GM12878 (cell line): ENCODE results near the gene KIF26A.

Experiments
- BCL11A ChIP-seq: IDR thresholded peaks from 2 replicates; pipeline ENCODE4 v1.6.1; 2011; ENCODE audit warnings: low read depth, low read length
- DPF2 ChIP-seq: fragments of 450-650 bp; IDR thresholded peaks from 2 replicates; pipeline ENCODE4 v1.6.1; 2017; ENCODE audit warnings: mild to moderate bottlenecking
- LARP7 ChIP-seq: fragments of 450-650 bp; IDR thresholded peaks from 2 replicates; pipeline ENCODE4 v1.6.1; 2017; ENCODE audit warnings: mild to moderate bottlenecking
- NR2C2 ChIP-seq: IDR thresholded peaks from 2 replicates; pipeline ENCODE4 v1.6.1; 2011; ENCODE audit warnings: borderline replicate concordance, low read depth; ENCODE audit not compliant: control insufficient read depth, insufficient read length
- POLR2A ChIP-seq: IDR thresholded peaks from 2 replicates; pipeline ENCODE4 v1.6.1; 2011; ENCODE audit warnings: low read depth, mild to moderate bottlenecking, low read length
- TF ChIP-seq, protein P1 (sequence below): IDR thresholded peaks from 2 replicates; pipeline ENCODE4 v1.6.1; 2012; ENCODE audit warnings: low read depth, low read length, improper control_type of control experiment
- TF ChIP-seq, protein P2 (sequence below): IDR thresholded peaks from 2 replicates; pipeline ENCODE4 v1.6.1; 2012; ENCODE audit warnings: low read depth, low read length, improper control_type of control experiment
- TF ChIP-seq, protein P3 (sequence below): IDR thresholded peaks from 2 replicates; pipeline ENCODE4 v1.6.1; 2012; ENCODE audit warnings: low read depth, low read length, improper control_type of control experiment
- TF ChIP-seq, protein P4 (sequence below), 3 experiments: IDR thresholded peaks in 2 of 3; conservative IDR thresholded peaks in 1 of 3; 2 replicates each; pipeline ENCODE4 v1.5.1; 2011; ENCODE audit warnings: low read depth in 3 of 3, low read length in 3 of 3, mild to moderate bottlenecking in 3 of 3, control low read depth in 2 of 3, moderate library complexity in 2 of 3, inconsistent platforms in 1 of 3, mixed read lengths in 1 of 3; ENCODE audit not compliant: control insufficient read depth in 2 of 3, insufficient read depth in 1 of 3; ENCODE audit errors: extremely low read depth in 1 of 3

DNA sequence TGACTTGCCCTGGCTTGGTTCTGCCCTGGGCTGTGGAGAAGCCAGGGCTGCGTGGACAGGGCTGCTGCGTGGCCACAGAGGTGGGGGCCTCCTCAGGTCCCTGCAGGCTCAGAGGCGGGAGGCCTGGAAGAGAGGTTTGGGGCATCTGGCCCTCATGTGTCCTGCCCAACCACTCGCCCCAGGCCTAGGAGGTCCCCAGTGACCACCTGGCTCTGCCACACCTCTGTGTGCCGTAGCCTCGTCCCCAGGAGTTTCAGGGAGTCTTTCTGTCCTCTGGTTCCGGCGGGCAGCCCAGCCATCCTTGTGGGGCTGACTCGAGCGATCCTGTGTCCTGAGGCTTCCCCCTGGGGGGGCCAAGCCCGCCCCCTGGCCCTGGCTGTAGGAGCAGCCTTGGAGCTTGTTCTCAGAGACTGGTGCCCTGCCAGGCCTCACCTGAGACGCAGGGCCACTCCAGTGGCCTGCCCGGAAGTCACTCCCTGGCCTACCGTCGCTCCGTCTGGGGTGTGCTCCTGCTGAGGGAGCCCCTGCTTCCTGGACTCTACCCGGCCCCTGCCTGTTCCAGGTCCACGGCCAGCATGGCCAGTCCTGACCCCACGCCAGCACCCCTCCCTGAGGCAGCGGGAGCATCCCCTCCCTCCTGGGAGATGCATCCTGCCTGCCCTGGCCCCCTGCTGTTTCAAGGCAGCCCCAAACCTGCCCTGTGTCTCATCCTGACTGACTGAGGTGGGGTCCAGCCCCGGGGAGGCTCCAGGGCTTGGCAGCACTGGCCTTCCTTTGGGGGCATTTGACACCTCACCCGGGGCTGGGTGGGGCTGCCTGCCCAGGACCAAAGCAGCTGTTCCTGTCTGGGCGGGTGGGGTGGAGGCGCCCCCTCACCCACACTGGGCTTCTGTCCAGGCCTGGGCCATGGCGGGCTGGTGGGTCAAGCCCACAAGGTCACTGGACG, 39.0 kb upstream of the KIF26A start:
- TF ChIP-seq, protein P1, sequence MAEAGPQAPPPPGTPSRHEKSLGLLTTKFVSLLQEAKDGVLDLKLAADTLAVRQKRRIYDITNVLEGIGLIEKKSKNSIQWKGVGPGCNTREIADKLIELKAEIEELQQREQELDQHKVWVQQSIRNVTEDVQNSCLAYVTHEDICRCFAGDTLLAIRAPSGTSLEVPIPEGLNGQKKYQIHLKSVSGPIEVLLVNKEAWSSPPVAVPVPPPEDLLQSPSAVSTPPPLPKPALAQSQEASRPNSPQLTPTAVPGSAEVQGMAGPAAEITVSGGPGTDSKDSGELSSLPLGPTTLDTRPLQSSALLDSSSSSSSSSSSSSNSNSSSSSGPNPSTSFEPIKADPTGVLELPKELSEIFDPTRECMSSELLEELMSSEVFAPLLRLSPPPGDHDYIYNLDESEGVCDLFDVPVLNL: no peak
- TF ChIP-seq, protein P2, sequence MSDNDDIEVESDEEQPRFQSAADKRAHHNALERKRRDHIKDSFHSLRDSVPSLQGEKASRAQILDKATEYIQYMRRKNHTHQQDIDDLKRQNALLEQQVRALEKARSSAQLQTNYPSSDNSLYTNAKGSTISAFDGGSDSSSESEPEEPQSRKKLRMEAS: no peak
- TF ChIP-seq, protein P3, sequence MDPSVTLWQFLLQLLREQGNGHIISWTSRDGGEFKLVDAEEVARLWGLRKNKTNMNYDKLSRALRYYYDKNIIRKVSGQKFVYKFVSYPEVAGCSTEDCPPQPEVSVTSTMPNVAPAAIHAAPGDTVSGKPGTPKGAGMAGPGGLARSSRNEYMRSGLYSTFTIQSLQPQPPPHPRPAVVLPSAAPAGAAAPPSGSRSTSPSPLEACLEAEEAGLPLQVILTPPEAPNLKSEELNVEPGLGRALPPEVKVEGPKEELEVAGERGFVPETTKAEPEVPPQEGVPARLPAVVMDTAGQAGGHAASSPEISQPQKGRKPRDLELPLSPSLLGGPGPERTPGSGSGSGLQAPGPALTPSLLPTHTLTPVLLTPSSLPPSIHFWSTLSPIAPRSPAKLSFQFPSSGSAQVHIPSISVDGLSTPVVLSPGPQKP: no peak
- TF ChIP-seq POLR2A (no peak), BCL11A (no peak), DPF2 (no peak), LARP7 (no peak), NR2C2 (no peak)
- TF ChIP-seq, protein P4, sequence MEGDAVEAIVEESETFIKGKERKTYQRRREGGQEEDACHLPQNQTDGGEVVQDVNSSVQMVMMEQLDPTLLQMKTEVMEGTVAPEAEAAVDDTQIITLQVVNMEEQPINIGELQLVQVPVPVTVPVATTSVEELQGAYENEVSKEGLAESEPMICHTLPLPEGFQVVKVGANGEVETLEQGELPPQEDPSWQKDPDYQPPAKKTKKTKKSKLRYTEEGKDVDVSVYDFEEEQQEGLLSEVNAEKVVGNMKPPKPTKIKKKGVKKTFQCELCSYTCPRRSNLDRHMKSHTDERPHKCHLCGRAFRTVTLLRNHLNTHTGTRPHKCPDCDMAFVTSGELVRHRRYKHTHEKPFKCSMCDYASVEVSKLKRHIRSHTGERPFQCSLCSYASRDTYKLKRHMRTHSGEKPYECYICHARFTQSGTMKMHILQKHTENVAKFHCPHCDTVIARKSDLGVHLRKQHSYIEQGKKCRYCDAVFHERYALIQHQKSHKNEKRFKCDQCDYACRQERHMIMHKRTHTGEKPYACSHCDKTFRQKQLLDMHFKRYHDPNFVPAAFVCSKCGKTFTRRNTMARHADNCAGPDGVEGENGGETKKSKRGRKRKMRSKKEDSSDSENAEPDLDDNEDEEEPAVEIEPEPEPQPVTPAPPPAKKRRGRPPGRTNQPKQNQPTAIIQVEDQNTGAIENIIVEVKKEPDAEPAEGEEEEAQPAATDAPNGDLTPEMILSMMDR (IDR thresholded peaks at IDR 0.05 in 2 of 3, conservative IDR thresholded peaks at IDR 0.05 in 1 of 3; ENCODE audit: control insufficient read depth in 2 of 3, extremely low read depth in 1 of 3, insufficient read depth in 1 of 3, low read depth in 3 of 3, low read length in 3 of 3): no peak
